Measurements from ENCODE around the gene FRAS1.
"Not testable (repeated sequence)": the region's sequence is repeated elsewhere in the genome, so short reads cannot be mapped to it uniquely, and the experiment has no call there.

The FRAS1 gene

GRCh38 chr4:78288327-78288726 lies 231.2 kb downstream of the FRAS1 start:
- DNase-seq (ENCODE audit: low spot score), result no peak

- DNase-seq (ENCODE audit: low spot score), result no peak
These were observed 234.2 kb downstream of the FRAS1 start for GRCh38 chr4:78291277-78291676.

DNA sequence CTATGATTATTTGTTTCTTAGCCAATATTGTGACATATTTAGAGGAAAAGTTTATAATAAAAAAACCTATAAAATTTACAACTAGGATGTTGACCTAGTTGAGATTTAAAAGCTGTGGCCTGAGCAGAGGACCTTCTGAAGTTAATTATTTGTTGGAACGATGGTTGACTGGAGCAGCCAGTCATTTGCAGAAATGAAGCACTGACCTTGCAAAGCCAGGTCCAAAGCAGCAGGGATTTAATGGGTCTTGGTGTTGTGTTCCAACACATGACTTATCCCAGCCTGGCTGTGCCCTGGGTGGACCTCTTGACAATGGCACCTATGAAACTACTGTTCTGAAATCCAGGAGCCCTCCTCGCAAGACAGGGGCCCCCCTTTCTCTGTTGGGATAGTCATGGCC lies 235.2 kb downstream of the FRAS1 start:
- DNase-seq (ENCODE audit: low spot score), result no peak

GRCh38 chr4:78292856-78293255 lies 235.7 kb downstream of the FRAS1 start:
- DNase-seq (ENCODE audit: low spot score), result no peak

- DNase-seq (ENCODE audit: low spot score), result no peak
These were observed 236.2 kb downstream of the FRAS1 start for GRCh38 chr4:78293348-78293747.

DNA sequence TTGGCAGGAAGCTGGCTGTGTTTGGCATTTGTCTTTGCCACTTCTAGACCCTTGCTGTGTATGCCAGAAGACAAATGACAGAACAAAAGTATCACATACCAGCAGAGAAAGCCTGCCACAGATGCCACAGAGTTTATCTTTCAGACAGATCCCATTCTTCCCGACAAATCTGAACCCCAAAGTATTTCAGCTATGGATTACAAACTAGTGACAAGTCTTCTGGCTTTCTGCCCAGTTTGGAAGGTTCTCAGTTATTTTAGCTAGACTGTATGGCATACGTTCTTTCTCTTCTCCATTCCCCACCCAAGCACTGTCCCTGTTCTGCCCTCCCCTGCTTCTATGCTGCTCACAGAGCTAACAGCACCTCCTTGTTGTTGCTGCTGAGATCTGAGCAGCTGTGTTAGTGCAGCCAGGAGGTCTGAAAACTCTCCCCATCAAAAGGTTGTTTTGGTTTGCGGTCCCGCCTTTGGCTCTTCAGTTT lies 236.7 kb downstream of the FRAS1 start:
- no peak for DNase-seq (ENCODE audit: low spot score)

DNA sequence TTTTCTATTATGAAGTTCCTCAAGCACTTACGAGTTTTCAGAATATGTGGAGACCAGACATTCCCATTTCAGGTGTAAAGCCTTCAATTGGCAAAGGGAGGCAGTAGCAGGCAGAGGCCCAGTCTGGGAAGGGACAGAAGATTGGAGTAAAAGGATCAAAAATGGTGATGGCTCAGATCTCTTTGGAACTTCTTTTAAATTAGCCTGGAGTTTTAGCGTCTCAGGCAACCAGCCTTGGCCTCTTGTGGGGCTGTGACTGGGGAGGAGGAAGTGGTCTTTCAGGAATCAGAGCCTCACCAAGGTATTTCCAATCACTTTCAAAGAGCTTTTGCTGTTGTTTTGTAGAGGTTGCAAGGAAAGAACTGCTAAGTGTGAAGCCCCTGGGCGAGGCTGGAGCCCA lies 239.1 kb downstream of the FRAS1 start:
- DNase-seq (ENCODE audit: low spot score), result no peak

GRCh38 chr4:78297116-78297800 lies 240.1 kb downstream of the FRAS1 start:
- no peak for DNase-seq (ENCODE audit: low spot score)

GRCh38 chr4:78298618-78299017 lies 241.5 kb downstream of the FRAS1 start:
- no peak for DNase-seq (ENCODE audit: low spot score)

- DNase-seq (ENCODE audit: low spot score), result no peak
These were observed 242.4 kb downstream of the FRAS1 start for GRCh38 chr4:78299565-78299972.

- not testable (repeated sequence) for DNase-seq (ENCODE audit: low spot score)
These were observed 250.1 kb downstream of the FRAS1 start for GRCh38 chr4:78307263-78307662.

- no peak for DNase-seq (ENCODE audit: low spot score)
These were observed 251.4 kb downstream of the FRAS1 start for GRCh38 chr4:78308517-78308916.

- DNase-seq (ENCODE audit: low spot score), result no peak
These were observed 252.2 kb downstream of the FRAS1 start for GRCh38 chr4:78309352-78309751.

- DNase-seq (ENCODE audit: low spot score), result no peak
These were observed 253.1 kb downstream of the FRAS1 start for GRCh38 chr4:78310007-78310739.

DNA sequence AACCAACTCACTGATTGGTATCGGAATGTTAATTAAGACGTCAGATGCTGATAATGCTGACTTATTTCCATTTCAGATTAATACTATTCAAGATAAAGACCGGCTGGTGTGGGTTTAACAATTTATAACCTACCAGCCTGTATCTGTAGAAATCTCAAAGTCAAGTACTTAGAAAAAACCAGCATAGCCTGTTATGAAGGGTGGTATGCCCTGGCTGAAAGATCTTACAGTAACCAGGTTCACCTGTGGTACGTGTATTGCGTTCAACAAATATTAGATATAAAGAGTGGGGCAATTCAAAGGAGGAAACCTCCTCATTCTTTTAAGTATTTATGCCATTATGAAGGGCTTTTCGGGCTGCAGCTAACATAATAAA lies 253.6 kb downstream of the FRAS1 start:
- DNase-seq (ENCODE audit: low spot score), result no peak

- no peak for DNase-seq (ENCODE audit: low spot score)
These were observed 254.2 kb downstream of the FRAS1 start for GRCh38 chr4:78311306-78311705.

DNA sequence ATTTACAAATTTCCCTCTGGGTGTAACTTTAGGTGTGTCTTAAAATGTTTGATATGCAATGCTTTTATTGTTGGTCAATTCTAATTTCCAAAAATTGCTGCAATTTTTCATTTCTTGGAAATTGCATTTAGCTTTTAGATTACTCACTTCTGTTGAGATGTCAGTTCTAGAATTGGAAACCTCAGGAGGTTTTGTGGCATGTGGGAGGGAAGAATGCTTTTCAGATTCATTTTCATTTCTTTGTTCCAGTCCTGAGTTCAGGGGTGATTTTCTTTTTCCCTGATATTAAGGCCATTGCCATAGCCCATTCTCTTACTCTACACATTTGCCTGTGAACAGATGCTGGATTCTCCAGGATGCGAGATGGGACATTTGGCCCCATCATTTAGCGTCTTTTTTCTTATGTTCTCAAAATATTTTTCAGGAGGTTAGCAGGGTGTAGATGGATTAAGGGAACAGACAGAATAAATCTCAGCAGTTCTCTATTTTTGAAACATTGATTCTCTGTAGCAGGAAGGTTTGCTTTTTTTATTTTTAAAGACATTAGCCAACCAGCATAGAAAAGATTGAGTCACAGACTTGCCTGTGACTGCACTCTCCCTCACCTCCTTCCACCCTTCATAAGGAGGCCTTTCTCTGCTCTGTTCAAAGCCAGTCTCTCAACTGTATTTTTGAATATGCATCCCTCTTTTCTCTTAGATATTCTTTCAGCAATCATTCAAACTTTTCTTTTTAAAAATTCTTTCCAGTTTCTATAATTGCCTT lies 256.0 kb downstream of the FRAS1 start:
- no peak for DNase-seq (ENCODE audit: low spot score)

- no peak for DNase-seq (ENCODE audit: low spot score)
These were observed 256.6 kb downstream of the FRAS1 start for GRCh38 chr4:78313754-78314120.

DNA sequence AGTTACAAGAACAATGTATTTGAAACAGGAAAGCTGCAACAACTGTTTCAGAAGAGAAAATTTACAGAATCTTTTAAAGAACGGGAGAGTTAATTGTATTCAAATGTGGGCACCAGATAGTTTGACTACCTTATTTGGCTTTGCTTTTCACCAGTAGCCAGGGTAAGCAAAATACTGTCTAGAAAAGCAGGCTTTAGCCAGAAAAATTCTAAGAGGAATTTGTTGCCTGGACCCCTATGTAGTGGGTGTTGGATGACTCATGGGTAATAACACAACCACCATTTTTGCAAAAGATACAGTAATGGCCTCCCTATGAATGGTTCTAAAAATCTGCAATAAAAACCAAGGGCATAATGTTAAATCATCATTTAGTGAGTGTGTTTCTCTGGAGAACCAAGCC lies 261.0 kb downstream of the FRAS1 start:
- no peak for DNase-seq (ENCODE audit: low spot score)

- no peak for DNase-seq (ENCODE audit: low spot score)
These were observed 263.3 kb downstream of the FRAS1 start for GRCh38 chr4:78320349-78320935.

GRCh38 chr4:78322032-78322431 lies 264.9 kb downstream of the FRAS1 start:
- DNase-seq (ENCODE audit: low spot score), result no peak

DNA sequence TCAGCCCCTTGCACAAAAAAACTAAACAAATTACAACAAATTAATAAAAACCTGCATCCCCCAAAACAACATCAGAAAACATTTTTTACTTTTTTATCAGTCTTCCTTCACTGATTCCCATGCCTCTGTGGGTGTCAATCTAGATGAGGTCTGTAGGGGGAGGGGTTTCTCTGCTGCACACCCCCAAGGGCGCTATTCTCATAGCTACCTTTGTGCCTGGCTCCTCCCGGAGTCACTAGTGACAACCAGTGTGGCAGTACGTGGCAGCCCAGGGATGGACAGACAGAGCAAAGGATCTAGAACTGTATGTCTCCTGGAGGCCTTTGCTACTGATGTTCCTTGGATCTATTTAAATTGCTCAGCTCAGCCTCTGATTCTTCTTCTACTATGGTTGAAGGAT lies 266.3 kb downstream of the FRAS1 start:
- no peak for DNase-seq (ENCODE audit: low spot score)

GRCh38 chr4:78324625-78325024 lies 267.5 kb downstream of the FRAS1 start:
- DNase-seq (ENCODE audit: low spot score), result no peak

All from kidney capillary endothelial cell (primary cell).